ENCODE measurements around the gene LMF1.
"Not testable (repeated sequence)": the region's sequence is repeated elsewhere in the genome, so short reads cannot be mapped to it uniquely, and the experiment has no call there.

The LMF1 gene

GRCh38 chr16:842711-843560 lies 127.8 kb downstream of the LMF1 start:
- no peak for DNase-seq

- DNase-seq = no peak
Measured at GRCh38 chr16:842061-842476, 128.7 kb downstream of the LMF1 start.

GRCh38 chr16:841455-842060 lies 129.2 kb downstream of the LMF1 start:
- DNase-seq = no peak

GRCh38 chr16:840561-841454 lies 130.0 kb downstream of the LMF1 start:
- no peak for DNase-seq

- no peak for DNase-seq
Measured at GRCh38 chr16:839643-840408, 131.0 kb downstream of the LMF1 start.

GRCh38 chr16:838741-839140 lies 132.0 kb downstream of the LMF1 start:
- no peak for DNase-seq

- DNase-seq = not testable (repeated sequence)
Measured at GRCh38 chr16:836822-837221, 134.0 kb downstream of the LMF1 start.

- DNase-seq = no peak
Measured at GRCh38 chr16:836221-836620, 134.6 kb downstream of the LMF1 start.

- no peak for DNase-seq
Measured at GRCh38 chr16:835373-835772, 135.4 kb downstream of the LMF1 start.

GRCh38 chr16:833411-833810 lies 137.4 kb downstream of the LMF1 start:
- no peak for DNase-seq

- DNase-seq = no peak
Measured at GRCh38 chr16:832652-833336, 138.0 kb downstream of the LMF1 start.

- DNase-seq = no peak
Measured at GRCh38 chr16:831571-832413, 139.0 kb downstream of the LMF1 start.

GRCh38 chr16:830871-831570 lies 139.8 kb downstream of the LMF1 start:
- no peak for DNase-seq

- no peak for DNase-seq
Measured at GRCh38 chr16:830107-830870, 140.5 kb downstream of the LMF1 start.

- DNase-seq = no peak
Measured at GRCh38 chr16:828891-829290, 141.9 kb downstream of the LMF1 start.

- DNase-seq = no peak
Measured at GRCh38 chr16:827513-827912, 143.3 kb downstream of the LMF1 start.

GRCh38 chr16:825341-826061 lies 145.3 kb downstream of the LMF1 start:
- DNase-seq = no peak

- DNase-seq = no peak
Measured at GRCh38 chr16:824601-825000, 146.2 kb downstream of the LMF1 start.

- DNase-seq = no peak
Measured at GRCh38 chr16:824194-824593, 146.6 kb downstream of the LMF1 start.
